NCI-H345 (cell line): ENCODE measurements around the gene ANAPC2.
A peak's percentile ranks its signal among the peaks of the same experiment; 100 is the strongest.

ENCODE experiments used
- DNase-seq: peaks from one replicate; lab custom pipeline; 2025; lab: John Stamatoyannopoulos, UW

ANAPC2 gene

DNA sequence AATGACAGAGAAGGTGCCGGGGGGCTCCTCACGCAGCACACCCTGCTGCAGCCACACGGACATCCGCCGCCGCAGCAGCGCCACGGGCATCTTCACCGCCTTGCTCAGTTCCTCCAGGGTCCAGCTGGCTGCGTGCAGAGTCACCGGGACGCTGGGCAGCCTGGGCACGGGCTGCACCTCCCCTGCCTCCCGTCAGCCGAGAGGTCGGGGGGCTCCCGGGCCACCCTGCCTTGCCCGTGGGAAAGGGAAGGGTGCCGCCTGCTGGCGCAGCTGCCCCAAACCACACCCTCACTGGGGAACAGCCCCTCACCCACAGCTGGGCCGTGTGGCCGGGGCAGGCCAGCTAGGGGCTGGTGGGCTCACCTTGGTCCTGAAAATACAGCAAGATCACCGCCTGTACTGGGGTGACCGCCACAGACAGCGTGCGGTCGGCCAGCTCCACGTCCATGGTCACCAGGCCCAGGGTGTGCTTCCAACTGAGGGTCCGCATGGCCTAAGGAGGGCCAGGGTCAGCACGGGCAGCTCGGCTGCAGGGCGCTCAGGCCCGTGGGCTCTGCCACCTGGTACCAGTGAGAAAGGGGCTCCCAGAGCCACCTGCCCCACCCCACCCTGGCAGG is 12.9 kb downstream of the ANAPC2 start:
- no peak for DNase-seq

DNA sequence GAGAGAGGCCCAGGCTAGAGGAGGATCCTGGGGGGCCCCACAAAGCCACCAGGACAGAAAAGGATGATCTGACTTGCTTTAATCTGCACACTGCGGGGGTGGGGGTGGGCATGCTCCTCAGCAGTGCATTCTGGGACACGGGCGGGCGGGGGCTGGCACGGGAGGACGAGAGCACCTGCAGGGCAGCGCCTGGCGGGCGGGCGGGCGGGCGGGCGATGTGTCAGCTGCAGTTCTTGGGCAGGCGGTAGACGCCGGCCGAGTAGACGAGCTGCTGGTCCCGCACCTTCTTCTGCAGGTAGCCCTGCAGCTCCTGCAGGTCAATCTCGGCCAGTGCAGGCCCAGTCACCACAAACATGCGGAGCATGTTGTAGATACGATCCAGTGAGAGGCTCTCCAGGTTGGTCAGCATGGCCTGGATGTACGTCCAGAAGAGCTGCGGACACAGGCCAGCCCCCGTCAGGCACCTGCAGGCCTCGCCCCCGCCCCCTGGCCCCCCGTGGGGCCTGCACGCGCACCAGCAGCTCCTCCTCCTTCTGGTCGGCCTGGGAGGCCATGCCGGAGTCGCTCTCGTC is 13.6 kb downstream of the ANAPC2 start:
- no peak for DNase-seq

DNA sequence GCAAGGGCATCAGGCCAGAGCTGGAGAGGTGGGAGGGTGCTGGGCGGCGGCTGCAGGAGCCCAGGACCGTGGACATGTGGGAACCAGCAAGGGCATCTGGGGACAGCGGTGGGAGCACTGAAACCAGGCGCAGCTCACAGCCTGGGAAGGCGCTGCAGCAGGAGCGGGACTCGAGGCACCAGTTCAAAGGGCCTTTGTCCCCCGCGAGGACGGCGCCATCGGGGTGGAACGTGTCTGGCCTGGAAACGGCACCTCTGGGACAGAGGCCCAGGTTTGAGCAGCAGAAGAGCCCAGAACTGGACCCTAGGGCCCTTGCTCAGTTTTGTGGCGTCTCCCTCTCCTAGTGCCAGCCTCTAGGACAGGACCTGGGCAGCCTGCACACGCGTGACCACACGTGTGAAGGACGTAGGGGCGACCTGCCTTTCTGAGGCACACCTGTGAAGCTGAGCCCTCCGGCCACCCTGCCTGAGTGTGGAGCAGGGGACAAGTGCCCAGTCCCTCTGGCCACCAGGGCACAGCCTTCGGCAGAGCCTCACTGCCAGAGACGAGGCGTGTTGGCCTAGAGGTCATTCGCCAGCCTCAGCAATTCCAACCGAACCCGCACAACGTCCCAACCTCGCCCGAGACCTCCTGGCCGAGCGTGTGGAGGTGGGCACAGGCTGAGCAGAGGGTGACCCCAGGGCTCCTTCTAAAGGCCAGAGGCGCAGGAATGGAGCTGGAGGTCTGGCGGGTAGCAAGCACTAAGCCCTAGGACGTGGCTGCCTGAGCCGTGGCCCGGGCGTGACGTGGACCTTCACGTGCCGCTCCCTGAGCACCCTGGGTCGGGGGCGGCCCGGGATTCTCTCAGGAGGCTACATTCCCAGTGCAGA is 14.3 kb downstream of the ANAPC2 start:
- no peak for DNase-seq

DNA sequence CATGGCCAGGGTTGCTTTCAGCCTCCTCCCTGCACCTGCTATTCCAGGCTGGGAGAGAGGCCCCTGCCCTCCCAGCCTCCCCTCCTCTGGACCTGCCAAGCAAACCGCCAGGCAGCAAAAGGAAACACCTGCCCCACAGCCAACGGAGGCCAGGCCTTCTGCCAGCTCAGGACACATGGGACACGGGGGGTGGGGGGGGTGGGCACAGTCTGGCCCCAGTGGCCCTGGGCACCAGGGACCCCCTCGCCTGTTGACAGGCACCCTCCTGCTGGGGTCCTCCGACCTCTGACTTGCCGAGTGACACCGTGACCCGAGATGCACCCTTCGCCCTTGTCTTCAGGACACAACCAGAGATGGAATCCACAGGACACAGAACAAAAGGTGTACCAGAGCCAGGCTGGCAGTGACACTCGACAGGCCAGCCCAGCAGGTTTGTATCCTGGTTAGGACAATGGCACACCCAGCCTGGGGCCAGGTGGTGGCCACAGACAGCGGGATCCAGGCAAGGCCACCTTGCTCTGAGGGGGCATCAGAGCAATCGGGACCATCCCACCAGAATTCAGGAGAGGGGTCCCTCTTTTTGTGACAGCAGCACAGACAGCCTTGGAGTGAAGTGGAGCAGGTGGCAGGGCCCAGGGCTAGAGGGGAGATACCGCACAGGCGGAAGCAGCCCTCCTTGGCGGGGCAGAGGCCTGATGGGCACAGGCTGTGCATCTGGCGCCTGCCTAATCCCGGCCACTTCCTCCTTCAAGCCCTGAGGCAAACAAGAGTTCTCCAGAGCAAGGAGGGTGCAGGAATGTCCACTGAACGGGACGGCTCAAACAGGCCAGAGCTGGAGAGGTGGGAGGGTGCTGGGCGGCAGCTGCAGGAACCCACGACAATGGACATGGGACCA is 15.2 kb downstream of the ANAPC2 start:
- DNase-seq: no peak

DNA sequence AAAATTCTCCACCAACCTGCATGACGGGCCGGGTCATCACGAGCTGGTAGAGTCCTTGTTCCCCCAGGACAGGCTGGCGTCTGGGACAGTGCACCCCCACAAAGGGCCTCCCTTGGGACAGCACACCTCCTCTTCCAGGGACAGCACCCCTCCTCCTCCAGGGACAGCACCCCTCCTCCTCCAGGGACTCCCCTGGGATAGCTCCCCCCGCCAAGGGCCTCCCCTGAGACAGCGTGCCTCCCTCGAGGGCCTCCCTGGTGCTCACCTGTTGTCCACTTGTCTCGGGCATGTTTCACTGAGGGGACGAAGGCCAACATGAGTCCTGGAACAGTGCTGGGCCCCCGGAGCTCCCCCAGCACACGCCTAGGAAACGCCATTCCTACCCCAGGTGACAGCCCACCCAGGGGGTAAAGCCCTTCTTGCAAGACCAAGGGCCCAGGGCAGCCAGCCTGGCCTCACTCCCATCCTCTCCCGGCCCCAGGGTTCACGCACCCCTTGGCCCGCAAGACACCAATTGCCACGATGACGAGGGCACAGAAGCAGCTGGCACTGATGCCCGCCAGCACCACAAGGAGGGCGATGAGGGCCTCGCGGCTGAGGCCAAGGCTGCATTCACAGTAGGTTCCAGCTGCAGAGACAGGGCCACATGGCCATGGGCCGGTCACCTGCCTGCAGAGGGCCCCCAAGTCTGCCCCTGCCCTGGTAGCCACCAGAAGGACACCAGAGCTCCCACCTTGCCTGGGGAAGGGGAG is 17.0 kb downstream of the ANAPC2 start:
- DNase-seq: no peak

DNA sequence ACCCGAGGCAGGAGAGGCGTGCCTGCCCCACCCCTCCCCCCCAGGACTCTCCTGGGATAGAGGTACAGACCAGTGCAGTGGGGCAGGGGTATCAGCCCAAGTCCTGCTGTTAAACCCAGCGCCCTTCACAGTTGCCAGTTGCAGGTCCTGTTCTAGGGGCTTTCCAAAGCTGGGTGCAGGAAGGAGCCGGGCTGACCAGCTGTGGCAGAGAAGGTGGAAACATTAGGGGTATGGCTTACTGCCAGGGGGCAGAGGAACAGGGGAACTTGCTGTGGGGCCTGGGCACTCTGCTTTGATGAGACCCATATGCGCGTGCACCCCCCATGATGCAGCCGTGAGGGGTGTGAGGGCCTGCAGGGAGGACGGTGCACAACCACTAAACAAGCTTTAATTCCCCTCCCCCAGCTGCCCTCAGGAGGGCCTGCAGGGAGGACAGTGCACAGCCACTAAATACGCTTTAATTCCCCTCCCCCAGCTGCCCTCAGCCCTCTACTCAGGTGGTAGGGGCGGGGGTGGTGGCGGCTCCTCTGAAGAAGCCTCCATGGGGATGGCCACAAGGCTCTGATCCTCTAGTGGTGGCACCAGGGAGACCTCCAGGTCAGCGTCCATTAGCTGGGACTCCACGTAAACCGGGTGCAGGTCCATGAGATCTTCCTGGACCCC is 17.7 kb downstream of the ANAPC2 start:
- DNase-seq: no peak

DNA sequence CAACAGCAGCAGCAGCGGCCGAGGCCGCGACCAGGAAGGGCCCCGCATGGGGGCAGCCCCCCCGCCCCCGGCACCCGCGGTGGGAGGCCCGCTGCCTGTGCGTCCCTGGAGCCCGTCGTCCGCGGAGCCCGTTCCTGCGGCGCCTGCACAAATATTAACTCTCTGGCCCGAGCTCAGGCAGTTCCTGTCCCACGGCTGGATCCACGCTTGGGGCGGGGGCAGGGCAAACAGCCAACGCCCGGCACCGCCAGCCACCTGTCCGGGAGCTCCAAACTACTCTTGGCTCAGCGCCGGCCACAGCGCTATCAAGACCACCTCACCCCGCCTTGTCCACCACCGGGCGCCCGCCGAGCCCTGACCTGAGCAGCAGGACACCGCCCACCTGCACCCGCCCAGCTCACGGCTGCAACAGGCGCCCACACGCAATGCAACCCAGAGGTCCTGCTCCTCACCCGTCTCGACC is 18.4 kb downstream of the ANAPC2 start, which contains the start of gene LRRC26:
Gene LRRC26, minus strand, starts transcription at position 156 of the 463 bp plus-strand sequence. Its CDS starts 108 bp downstream, at position 48.
- no peak for DNase-seq

DNA sequence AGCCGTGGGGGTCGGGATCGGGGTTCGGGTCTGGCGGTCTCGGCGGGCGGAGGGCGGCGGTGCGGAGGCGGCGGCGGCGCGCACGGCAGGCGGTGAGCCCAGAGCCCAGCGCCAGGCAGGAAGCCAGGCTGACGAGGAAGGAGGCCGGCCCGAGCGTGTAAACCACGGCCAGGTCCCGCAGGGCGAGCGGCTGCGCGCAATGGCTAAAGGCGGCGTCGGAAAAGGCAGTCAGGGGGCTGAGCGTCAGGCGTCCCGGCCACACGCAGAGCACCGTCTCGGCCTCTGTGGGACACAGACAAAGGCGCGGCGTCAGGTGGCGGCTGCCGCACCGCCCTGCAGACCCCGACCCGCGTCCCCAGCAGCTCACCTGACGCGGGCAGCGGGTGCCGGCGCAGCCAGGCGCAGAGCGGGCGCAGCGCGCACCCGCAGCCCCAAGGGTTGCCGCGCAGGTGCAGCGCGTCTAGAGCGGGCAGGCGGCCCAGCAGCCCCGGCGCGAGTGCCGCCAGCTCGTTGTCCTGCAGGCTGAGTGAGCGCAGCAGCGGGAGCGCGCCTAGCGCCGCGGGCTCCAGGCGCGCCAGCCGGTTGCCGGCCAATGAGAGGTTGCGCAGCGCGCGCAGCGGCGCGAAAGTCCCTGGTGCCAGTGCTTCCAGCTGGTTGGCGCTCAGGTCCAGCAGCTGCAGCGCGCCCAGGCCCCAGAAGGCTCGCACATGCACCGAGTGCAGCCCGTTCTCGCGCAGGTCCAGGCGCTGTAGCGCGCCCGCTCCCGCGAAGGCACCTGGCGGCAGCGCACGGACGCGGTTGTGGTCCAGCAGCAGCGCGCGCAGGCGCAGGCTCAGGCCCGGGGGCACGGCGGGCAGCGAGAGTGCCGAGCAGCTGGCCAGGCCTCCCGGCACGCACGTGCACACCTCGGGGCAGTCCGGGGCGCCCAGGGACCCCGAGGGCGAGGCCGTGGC is 19.2 kb downstream of the ANAPC2 start:
- peak; percentile 85 for DNase-seq

DNA sequence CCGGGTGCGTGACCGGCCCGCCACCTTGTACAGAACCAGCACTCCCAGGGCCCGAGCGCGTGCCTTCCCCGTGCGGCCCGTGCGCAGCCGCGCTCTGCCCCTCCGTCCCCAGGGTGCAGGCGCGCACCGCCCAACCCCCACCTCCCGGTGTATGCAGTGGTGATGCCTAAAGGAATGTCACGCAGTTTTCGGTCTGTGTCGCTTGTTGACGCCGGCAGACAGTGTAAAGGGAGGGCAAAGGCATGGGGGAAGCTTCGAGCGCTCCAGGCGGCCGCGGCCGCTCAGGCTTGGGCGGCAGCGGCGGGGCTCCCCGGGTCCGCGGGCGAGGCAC is 19.8 kb downstream of the ANAPC2 start:
- peak; percentile 44 for DNase-seq

DNA sequence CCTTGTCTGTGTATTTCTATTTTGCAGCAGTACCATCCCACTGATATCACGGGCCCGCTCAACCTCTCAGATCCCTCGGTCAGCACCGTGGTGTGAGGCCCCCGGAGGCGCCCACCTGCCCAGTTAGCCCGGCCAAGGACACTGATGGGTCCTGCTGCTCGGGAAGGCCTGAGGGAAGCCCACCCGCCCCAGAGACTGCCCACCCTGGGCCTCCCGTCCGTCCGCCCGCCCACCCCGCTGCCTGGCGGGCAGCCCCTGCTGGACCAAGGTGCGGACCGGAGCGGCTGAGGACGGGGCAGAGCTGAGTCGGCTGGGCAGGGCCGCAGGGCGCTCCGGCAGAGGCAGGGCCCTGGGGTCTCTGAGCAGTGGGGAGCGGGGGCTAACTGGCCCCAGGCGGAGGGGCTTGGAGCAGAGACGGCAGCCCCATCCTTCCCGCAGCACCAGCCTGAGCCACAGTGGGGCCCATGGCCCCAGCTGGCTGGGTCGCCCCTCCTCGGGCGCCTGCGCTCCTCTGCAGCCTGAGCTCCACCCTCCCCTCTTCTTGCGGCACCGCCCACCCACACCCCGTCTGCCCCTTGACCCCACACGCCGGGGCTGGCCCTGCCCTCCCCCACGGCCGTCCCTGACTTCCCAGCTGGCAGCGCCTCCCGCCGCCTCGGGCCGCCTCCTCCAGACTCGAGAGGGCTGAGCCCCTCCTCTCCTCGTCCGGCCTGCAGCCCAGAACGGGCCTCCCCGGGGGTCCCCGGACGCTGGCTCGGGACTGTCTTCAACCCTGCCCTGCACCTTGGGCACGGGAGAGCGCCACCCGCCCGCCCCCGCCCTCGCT is 20.4 kb downstream of the ANAPC2 start:
- peak; percentile 51 for DNase-seq

DNA sequence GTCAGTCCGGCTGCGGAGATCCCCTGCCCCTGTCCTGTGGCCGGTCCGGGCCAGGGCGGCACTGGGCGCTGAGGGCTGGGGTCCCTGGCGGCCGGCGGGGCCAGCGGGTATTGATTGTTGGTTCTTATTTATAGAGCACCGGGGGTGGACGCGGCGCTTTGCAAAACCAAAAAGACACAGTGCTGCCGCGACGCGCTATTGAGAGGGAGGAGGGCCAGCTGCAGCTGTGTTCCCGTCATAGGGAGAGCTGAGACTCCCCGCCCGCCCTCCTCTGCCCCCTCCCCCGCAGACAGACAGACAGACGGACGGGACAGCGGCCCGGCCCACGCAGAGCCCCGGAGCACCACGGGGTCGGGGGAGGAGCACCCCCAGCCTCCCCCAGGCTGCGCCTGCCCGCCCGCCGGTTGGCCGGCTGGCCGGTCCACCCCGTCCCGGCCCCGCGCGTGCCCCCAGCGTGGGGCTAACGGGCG is 21.0 kb downstream of the ANAPC2 start:
- peak; percentile 17 for DNase-seq

DNA sequence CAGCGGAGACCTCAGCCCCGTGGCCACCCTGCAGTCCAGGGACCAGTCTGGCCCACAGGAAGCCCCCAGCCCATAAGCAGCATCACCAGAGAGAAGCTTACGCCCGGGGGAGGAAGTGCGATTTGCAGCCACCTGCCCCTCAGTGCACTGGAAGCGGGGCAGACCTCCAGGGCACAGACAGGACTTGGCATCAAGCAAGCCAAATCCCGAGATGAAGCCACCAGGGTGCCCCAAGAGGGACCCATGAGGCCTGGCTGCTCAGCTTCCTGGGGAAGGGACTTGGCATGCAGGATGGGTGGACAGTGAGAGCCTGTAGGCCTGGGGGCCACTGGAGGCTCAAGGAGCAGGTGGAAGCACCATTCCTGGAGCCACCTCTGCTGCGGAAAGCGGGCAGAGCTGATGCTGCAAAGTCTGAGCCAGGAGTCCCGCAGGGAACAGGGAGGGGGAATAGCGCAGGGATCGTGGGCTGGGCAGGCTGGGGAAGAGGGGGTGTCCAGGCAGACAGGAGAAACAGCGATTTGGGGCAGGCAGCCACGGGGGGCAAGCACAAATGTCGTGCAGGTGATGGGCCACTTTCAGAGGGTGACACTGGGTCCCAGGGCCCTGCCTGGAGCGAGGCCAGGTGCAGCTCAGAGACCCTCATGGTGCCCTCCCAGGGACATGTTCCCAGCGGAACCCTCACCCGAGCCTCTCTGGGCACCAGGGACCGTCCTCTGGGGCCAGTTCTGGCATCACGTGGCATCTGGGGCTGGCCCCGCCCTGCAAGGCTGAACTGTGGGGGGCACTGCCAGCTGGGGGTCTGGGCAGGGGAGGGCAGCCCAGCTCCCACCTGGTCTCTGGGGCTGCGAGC is 21.8 kb downstream of the ANAPC2 start:
- no peak for DNase-seq

DNA sequence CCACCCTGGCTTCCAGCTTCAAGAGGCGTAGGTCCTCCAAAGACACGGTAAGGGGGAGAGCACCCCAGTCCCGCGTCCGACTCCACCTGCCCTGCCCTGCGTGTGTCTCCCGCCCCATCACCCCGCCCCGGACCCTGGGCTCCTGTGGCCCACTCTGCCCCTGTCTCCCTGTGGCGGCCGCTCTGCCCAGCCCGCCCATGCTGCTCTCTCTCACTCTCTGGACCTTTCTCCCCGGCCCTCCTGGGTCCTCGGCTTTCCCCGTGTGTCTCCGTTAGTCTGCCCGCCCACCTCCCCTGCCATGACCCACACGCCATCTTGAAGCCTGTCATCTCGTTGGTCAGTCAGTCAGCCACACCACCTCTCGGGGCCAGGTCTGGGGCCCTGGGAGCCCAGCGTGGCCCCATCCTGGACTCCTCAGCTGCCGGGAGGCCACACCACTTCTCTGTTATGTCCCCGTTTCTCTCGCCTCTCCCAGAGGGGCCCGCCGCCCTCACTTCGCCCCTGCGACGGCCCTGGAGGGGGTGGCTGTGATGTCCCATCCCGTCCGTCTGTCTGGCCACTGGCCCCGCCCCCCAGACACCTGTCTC is 23.0 kb downstream of the ANAPC2 start:
- DNase-seq: no peak

DNA sequence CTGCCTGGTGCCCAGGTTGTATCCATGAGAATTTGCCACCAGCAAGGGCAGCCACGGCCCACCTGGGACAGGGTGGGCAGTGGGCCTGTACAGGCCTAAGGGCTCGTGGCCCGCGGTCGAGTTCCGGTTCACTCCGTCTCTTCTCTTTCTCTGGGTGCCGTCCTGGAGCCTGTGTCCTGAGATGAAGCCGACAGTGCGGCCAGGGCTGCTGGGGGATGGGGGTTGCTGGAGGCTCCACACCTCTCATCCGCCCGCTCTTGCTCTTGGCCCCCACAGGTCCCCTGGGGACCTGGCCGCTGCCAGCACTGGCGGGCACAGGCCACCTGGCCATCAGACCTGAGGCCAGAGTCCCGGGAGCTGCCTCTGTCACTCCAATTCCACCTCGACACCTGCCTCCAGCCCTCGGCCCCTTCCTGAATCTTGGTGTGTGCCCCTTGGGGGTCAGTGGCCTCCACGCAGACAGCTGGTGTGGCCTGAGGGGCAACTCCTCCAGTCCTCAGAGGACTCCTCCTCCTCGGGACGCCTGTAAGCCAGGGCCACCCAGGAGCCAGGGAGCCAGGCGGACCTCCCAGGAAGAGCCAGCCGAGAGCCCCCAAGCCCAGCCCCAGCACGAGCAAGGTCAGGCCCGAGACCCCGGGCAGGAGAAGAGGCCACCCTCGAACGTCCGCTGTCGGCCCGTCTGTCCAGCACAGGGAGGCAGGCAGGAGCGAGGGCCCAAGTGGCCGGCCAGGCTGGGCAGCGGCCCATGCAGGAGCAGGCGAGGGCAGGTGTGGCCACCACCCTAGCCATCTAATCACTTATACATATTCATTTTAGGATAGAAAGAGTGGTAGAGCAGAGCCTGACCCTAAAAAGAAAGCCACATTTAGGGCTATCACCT is 23.8 kb downstream of the ANAPC2 start:
- DNase-seq: no peak

DNA sequence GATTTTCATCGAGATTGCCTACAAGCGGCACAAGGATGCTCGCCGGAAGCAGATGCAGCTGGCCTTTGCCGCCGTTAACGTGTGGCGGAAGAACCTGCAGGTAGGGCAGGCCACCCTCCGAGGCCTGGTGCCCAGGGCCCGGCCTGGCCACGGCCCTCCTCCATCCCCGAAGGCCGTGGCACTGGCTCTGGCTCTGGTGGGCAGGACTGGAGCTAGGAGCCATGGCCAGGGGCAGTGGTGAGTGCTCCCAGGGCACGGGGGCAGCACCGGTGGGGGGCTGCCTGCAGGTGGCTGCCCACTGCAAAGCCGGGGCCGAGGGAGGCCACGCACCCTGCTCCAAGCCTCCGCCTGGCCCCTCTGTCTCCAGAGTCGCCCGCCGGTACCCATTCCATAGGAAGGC is 24.6 kb downstream of the ANAPC2 start:
- DNase-seq: no peak

DNA sequence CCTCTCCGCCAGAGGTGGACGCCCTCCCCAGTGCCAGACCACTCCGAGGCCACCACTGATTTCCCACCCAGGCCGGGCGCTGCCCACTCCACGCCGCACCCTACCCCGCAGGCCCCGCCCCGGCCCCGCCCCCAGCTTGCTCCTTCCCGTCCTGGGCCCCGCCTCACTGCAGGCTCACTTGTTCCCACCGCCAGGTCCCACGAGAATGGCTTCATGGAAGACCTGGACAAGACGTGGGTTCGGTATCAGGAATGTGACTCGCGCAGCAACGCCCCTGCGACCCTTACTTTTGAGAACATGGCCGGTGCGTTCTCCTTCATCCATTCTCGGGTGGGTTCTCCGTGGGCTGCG is 25.0 kb downstream of the ANAPC2 start:
- no peak for DNase-seq
